ENCODE measurements around the gene HBG2. TPM values are rescaled to one million over a fixed set of nuclear protein-coding genes. Genes with fewer than 3 reads are reported as not detected.

HBG2 gene
- polyA plus RNA-seq, 1 donor from 2014 or later: not detected

DNA sequence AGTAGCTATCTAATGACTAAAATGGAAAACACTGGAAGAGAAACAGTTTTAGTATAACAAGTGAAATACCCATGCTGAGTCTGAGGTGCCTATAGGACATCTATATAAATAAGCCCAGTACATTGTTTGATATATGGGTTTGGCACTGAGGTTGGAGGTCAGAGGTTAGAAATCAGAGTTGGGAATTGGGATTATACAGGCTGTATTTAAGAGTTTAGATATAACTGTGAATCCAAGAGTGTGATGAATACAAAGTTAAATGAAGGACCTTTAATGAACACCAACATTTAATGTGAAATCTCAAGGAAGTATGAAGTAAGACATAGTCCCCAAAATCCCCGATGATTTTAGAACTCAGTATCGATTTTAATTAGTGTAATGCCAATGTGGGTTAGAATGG is 17.2 kb downstream of the HBG2 start:
- no peaks in the 10 kb centered on the region for H4K20me1 ChIP-seq (ENCODE audit: insufficient read depth)
- H3K4me2 ChIP-seq (ENCODE audit: low read length): no peak overlapping the region
- no peaks in the 10 kb centered on the region for H3K9me3 ChIP-seq (ENCODE audit: low read length)
- no peaks in the 10 kb centered on the region for H3K9me2 ChIP-seq (ENCODE audit: insufficient read depth, low read length)
- no peaks in the 10 kb centered on the region for H3F3A ChIP-seq (ENCODE audit: insufficient read depth, low read length, poor library complexity, severe bottlenecking)
- no peaks in the 10 kb centered on the region for H3K79me2 ChIP-seq (replicated peaks; ENCODE audit: insufficient read depth, low read length)
- TF ChIP-seq, protein P1, sequence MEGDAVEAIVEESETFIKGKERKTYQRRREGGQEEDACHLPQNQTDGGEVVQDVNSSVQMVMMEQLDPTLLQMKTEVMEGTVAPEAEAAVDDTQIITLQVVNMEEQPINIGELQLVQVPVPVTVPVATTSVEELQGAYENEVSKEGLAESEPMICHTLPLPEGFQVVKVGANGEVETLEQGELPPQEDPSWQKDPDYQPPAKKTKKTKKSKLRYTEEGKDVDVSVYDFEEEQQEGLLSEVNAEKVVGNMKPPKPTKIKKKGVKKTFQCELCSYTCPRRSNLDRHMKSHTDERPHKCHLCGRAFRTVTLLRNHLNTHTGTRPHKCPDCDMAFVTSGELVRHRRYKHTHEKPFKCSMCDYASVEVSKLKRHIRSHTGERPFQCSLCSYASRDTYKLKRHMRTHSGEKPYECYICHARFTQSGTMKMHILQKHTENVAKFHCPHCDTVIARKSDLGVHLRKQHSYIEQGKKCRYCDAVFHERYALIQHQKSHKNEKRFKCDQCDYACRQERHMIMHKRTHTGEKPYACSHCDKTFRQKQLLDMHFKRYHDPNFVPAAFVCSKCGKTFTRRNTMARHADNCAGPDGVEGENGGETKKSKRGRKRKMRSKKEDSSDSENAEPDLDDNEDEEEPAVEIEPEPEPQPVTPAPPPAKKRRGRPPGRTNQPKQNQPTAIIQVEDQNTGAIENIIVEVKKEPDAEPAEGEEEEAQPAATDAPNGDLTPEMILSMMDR (IDR thresholded peaks at IDR 0.05; ENCODE audit: poor library complexity, severe bottlenecking): no peak
- no peak for TF ChIP-seq MXI1 (conservative IDR thresholded peaks at IDR 0.05; ENCODE audit: poor library complexity, severe bottlenecking)
- TF ChIP-seq RAD21 (conservative IDR thresholded peaks at IDR 0.05): no peak
- no peak for TF ChIP-seq SMC3 (conservative IDR thresholded peaks at IDR 0.05; ENCODE audit: poor library complexity)
- TF ChIP-seq, protein P2, sequence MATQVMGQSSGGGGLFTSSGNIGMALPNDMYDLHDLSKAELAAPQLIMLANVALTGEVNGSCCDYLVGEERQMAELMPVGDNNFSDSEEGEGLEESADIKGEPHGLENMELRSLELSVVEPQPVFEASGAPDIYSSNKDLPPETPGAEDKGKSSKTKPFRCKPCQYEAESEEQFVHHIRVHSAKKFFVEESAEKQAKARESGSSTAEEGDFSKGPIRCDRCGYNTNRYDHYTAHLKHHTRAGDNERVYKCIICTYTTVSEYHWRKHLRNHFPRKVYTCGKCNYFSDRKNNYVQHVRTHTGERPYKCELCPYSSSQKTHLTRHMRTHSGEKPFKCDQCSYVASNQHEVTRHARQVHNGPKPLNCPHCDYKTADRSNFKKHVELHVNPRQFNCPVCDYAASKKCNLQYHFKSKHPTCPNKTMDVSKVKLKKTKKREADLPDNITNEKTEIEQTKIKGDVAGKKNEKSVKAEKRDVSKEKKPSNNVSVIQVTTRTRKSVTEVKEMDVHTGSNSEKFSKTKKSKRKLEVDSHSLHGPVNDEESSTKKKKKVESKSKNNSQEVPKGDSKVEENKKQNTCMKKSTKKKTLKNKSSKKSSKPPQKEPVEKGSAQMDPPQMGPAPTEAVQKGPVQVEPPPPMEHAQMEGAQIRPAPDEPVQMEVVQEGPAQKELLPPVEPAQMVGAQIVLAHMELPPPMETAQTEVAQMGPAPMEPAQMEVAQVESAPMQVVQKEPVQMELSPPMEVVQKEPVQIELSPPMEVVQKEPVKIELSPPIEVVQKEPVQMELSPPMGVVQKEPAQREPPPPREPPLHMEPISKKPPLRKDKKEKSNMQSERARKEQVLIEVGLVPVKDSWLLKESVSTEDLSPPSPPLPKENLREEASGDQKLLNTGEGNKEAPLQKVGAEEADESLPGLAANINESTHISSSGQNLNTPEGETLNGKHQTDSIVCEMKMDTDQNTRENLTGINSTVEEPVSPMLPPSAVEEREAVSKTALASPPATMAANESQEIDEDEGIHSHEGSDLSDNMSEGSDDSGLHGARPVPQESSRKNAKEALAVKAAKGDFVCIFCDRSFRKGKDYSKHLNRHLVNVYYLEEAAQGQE (IDR thresholded peaks at IDR 0.05; ENCODE audit: borderline replicate concordance): no peak
- no peak for TF ChIP-seq EP300 (conservative IDR thresholded peaks at IDR 0.05; ENCODE audit: poor library complexity, severe bottlenecking)
- TF ChIP-seq POLR2AphosphoS5 (IDR thresholded peaks at IDR 0.05): no peak
- TF ChIP-seq EZH2 (IDR thresholded peaks at IDR 0.05; ENCODE audit: borderline replicate concordance, insufficient read depth, low read length, poor library complexity, severe bottlenecking): no peak
- no peak for TF ChIP-seq TAF1 (IDR thresholded peaks at IDR 0.05; ENCODE audit: low read depth)
- H3K27me3 ChIP-seq (ENCODE audit: insufficient read depth, low read depth, low read length): no peaks in the 10 kb centered on the region
- H3K36me3 ChIP-seq (ENCODE audit: insufficient read depth, low read length): no peaks in the 10 kb centered on the region
- no peak overlapping the region for H3K4me3 ChIP-seq (ENCODE audit: low read length)
- H3K27ac ChIP-seq (ENCODE audit: low read length): no peak overlapping the region
- no peak overlapping the region for H3K9ac ChIP-seq (ENCODE audit: low read length)
- H2AFZ ChIP-seq (ENCODE audit: low read depth, low read length): no peak overlapping the region

DNA sequence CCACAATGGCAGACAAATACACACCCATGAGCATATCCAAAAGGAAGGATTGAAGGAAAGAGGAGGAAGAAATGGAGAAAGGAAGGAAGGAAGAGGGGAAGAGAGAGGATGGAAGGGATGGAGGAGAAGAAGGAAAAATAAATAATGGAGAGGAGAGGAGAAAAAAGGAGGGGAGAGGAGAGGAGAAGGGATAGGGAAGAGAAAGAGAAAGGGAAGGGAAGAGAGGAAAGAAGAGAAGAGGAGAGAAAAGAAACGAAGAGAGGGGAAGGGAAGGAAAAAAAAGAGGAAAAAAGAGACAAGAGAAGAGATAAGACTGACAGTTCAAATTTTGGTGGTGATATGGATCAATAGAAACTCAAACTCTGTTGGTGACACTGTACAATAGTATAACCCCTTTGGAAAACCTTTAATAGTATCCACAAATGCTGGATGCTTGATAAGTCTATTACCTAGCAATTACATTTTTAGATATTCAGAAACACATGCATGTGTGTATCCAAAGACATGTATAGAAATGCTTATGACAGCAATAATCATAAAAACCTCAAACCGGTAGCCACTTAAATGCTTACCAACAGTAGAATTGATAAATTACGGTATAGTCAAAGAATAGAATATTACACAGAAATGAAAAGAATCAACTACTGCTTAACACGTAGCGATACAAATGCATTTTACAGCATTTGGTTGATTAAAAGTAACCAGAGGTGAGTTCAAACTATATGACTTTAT is 19.1 kb downstream of the HBG2 start:
- no peak overlapping the region for H2AFZ ChIP-seq (ENCODE audit: low read depth, low read length)
- H3K4me2 ChIP-seq (ENCODE audit: low read length): no peak overlapping the region
- H3K27me3 ChIP-seq (ENCODE audit: insufficient read depth, low read depth, low read length): no peaks in the 10 kb centered on the region
- no peaks in the 10 kb centered on the region for H3K79me2 ChIP-seq (replicated peaks; ENCODE audit: insufficient read depth, low read length)
- H3K9ac ChIP-seq (ENCODE audit: low read length): no peak overlapping the region
- no peaks in the 10 kb centered on the region for H3K9me3 ChIP-seq (ENCODE audit: low read length)
- H3K36me3 ChIP-seq (ENCODE audit: insufficient read depth, low read length): no peaks in the 10 kb centered on the region
- no peaks in the 10 kb centered on the region for H3K9me2 ChIP-seq (ENCODE audit: insufficient read depth, low read length)
- TF ChIP-seq, protein P2 (IDR thresholded peaks at IDR 0.05; ENCODE audit: borderline replicate concordance): no peak
- no peak for TF ChIP-seq EZH2 (IDR thresholded peaks at IDR 0.05; ENCODE audit: borderline replicate concordance, insufficient read depth, low read length, poor library complexity, severe bottlenecking)
- TF ChIP-seq POLR2AphosphoS5 (IDR thresholded peaks at IDR 0.05): no peak
- no peak for TF ChIP-seq RAD21 (conservative IDR thresholded peaks at IDR 0.05)
- TF ChIP-seq MXI1 (conservative IDR thresholded peaks at IDR 0.05; ENCODE audit: poor library complexity, severe bottlenecking): no peak
- TF ChIP-seq EP300 (conservative IDR thresholded peaks at IDR 0.05; ENCODE audit: poor library complexity, severe bottlenecking): no peak
- TF ChIP-seq TAF1 (IDR thresholded peaks at IDR 0.05; ENCODE audit: low read depth): no peak
- no peak for TF ChIP-seq SMC3 (conservative IDR thresholded peaks at IDR 0.05; ENCODE audit: poor library complexity)
- TF ChIP-seq, protein P1 (IDR thresholded peaks at IDR 0.05; ENCODE audit: poor library complexity, severe bottlenecking): no peak
- no peaks in the 10 kb centered on the region for H4K20me1 ChIP-seq (ENCODE audit: insufficient read depth)
- no peaks in the 10 kb centered on the region for H3F3A ChIP-seq (ENCODE audit: insufficient read depth, low read length, poor library complexity, severe bottlenecking)
- H3K27ac ChIP-seq (ENCODE audit: low read length): no peak overlapping the region
- no peak overlapping the region for H3K4me3 ChIP-seq (ENCODE audit: low read length)
